ENCODE data around the gene CDA.

CDA gene

GRCh38 chr1:20621012-20621411, 32.1 kb downstream of the CDA start:
- H3K27me3 ChIP-seq = no peaks in the 10 kb centered on the region
- TF ChIP-seq Cebpa-rat (IDR thresholded peaks at IDR 0.05) = no peak
- no peaks in the 10 kb centered on the region for H3K4me1 ChIP-seq
- H3K27ac ChIP-seq = no peak overlapping the region
- no peak overlapping the region for H3K4me3 ChIP-seq
- no peaks in the 10 kb centered on the region for H3K9me3 ChIP-seq (replicated peaks in 1 of 11)
- H3K4me2 ChIP-seq = no peak overlapping the region
- no peaks in the 10 kb centered on the region for H3K36me3 ChIP-seq
- no peak overlapping the region for H3K9ac ChIP-seq
- H4K20me1 ChIP-seq = no peaks in the 10 kb centered on the region

GRCh38 chr1:20624709-20625108, 35.8 kb downstream of the CDA start:
- Histone ChIP-seq H3K36me3 (no peaks in the 10 kb centered on the region), H3K27ac (no peak overlapping the region), H3K4me1 (peaks cover 0 to 6% (median 0%) of the 10 kb centered on the region in 10 experiments; a peak in 4 of 20 replicates), H3K9ac (no peak overlapping the region), H4K20me1 (no peaks in the 10 kb centered on the region), H3K4me2 (no peak overlapping the region), H3K4me3 (no peak overlapping the region), H3K27me3 (no peaks in the 10 kb centered on the region), H3K9me3 (replicated peaks in 1 of 11) (peaks cover 22 to 37% (median 33%) of the 10 kb centered on the region in 11 experiments; a peak in 21 of 22 replicates)
- TF ChIP-seq Cebpa-rat (IDR thresholded peaks at IDR 0.05) = no peak

- H3K4me1 ChIP-seq = peaks cover 0 to 6% (median 0%) of the 10 kb centered on the region in 10 experiments; a peak in 4 of 20 replicates
- H3K27me3 ChIP-seq = no peaks in the 10 kb centered on the region
- H3K36me3 ChIP-seq = no peaks in the 10 kb centered on the region
- peaks cover 26 to 40% (median 37%) of the 10 kb centered on the region in 11 experiments; a peak in 21 of 22 replicates for H3K9me3 ChIP-seq (replicated peaks in 1 of 11)
- no peak overlapping the region for H3K27ac ChIP-seq
- H3K9ac ChIP-seq = no peak overlapping the region
- no peak overlapping the region for H3K4me3 ChIP-seq
- H4K20me1 ChIP-seq = no peaks in the 10 kb centered on the region
- H3K4me2 ChIP-seq = no peak overlapping the region
- TF ChIP-seq Cebpa-rat (IDR thresholded peaks at IDR 0.05) = no peak
Measured at GRCh38 chr1:20625176-20626097, 36.5 kb downstream of the CDA start.

- Histone ChIP-seq H3K4me3 (no peak overlapping the region), H3K9me3 (replicated peaks in 1 of 11) (peaks cover 26 to 40% (median 37%) of the 10 kb centered on the region in 11 experiments; a peak in 21 of 22 replicates), H4K20me1 (no peaks in the 10 kb centered on the region), H3K27me3 (no peaks in the 10 kb centered on the region), H3K27ac (no peak overlapping the region), H3K36me3 (no peaks in the 10 kb centered on the region), H3K4me2 (no peak overlapping the region), H3K4me1 (peaks cover 0 to 6% (median 0%) of the 10 kb centered on the region in 10 experiments; a peak in 4 of 20 replicates), H3K9ac (no peak overlapping the region)
- no peak for TF ChIP-seq Cebpa-rat (IDR thresholded peaks at IDR 0.05)
Measured at GRCh38 chr1:20626098-20626427, 37.2 kb downstream of the CDA start.

- no peak overlapping the region for H3K9ac ChIP-seq
- H3K36me3 ChIP-seq = no peaks in the 10 kb centered on the region
- H3K9me3 ChIP-seq (replicated peaks in 1 of 11) = peaks cover 26 to 40% (median 37%) of the 10 kb centered on the region in 11 experiments; a peak in 21 of 22 replicates
Measured at GRCh38 chr1:20626524-20626923, 37.6 kb downstream of the CDA start.

GRCh38 chr1:20630729-20631128, 41.8 kb downstream of the CDA start:
- H3K27me3 ChIP-seq = no peaks in the 10 kb centered on the region

More at GRCh38 chr1:20626524-20626923, 37.6 kb downstream of the CDA start:
- no peak for TF ChIP-seq Cebpa-rat (IDR thresholded peaks at IDR 0.05)
- Histone ChIP-seq H4K20me1 (no peaks in the 10 kb centered on the region), H3K4me2 (peak overlapping the region in 3 of 11 experiments; percentile 12 to 15 (median 12); a peak in 4 of 22 replicates), H3K27ac (no peak overlapping the region), H3K4me3 (no peak overlapping the region), H3K4me1 (peaks cover 0 to 6% (median 0%) of the 10 kb centered on the region in 10 experiments; a peak in 4 of 20 replicates), H3K27me3 (no peaks in the 10 kb centered on the region)

GRCh38 chr1:20632386-20632785, 43.5 kb downstream of the CDA start:
- Histone ChIP-seq H3K4me1 (peaks cover 9 to 12% (median 11%) of the 10 kb centered on the region in 10 experiments), H3K4me3 (no peak overlapping the region), H4K20me1 (peaks cover 0 to 26% (median 0%) of the 10 kb centered on the region in 11 experiments; a peak in 4 of 22 replicates), H3K27ac (no peak overlapping the region), H3K9ac (no peak overlapping the region), H3K4me2 (no peak overlapping the region; a peak in 1 of 22 replicates), H3K27me3 (no peaks in the 10 kb centered on the region), H3K9me3 (replicated peaks in 1 of 11) (peaks cover 23 to 27% (median 26%) of the 10 kb centered on the region in 11 experiments; a peak in 21 of 22 replicates), H3K36me3 (peaks cover 0 to 9% (median 0%) of the 10 kb centered on the region in 11 experiments; a peak in 4 of 22 replicates)
- TF ChIP-seq Cebpa-rat (IDR thresholded peaks at IDR 0.05) = no peak

More at GRCh38 chr1:20630729-20631128, 41.8 kb downstream of the CDA start:
- Histone ChIP-seq H3K36me3 (no peaks in the 10 kb centered on the region), H3K9me3 (replicated peaks in 1 of 11) (peaks cover 26 to 40% (median 37%) of the 10 kb centered on the region in 11 experiments; a peak in 21 of 22 replicates), H3K4me2 (no peak overlapping the region), H3K4me3 (no peak overlapping the region), H4K20me1 (peaks cover 0 to 13% (median 0%) of the 10 kb centered on the region in 11 experiments; a peak in 4 of 22 replicates), H3K27ac (no peak overlapping the region), H3K4me1 (peaks cover 9 to 17% (median 11%) of the 10 kb centered on the region in 10 experiments), H3K9ac (no peak overlapping the region)
- no peak for TF ChIP-seq Cebpa-rat (IDR thresholded peaks at IDR 0.05)

- H3K4me2 ChIP-seq = peak within 1 kb of the TSS; percentile 85 to 99 (median 95)
Measured at GRCh38 chr1:20633190-20634064, 44.5 kb downstream of the CDA start, which contains the start of gene PINK1. TSS of gene PINK1 (plus strand) at chr1:20633458. CDS start at chr1:20633549, 91 bp downstream.

More at GRCh38 chr1:20633190-20634064, 44.5 kb downstream of the CDA start, which contains the start of gene PINK1:
- peak within 1 kb of the TSS; percentile 84 to 97 (median 91) for H3K9ac ChIP-seq
- peaks cover 13 to 17% (median 16%) of the 10 kb centered on the region in 11 experiments; a peak in 21 of 22 replicates for H3K9me3 ChIP-seq (replicated peaks in 1 of 11)
- peak within 1 kb of the TSS; percentile 76 to 93 (median 84) for H3K27ac ChIP-seq
- peaks cover 0 to 20% (median 7%) of the 10 kb centered on the region in 11 experiments; a peak in 10 of 22 replicates for H3K36me3 ChIP-seq
- H3K4me1 ChIP-seq = peaks cover 9 to 12% (median 11%) of the 10 kb centered on the region in 10 experiments
- H4K20me1 ChIP-seq = peaks cover 0 to 31% (median 0%) of the 10 kb centered on the region in 11 experiments; a peak in 4 of 22 replicates
- H3K4me3 ChIP-seq = peak within 1 kb of the TSS; percentile 91 to 100 (median 98)
- no peak for TF ChIP-seq Cebpa-rat (IDR thresholded peaks at IDR 0.05)
- H3K27me3 ChIP-seq = no peaks in the 10 kb centered on the region
